Activated T-cell treated with anti-CD3 and anti-CD28 coated beads for 48 hours (primary cell): ENCODE results near the gene TMEM80.
"Not testable (repeated sequence)": the region's sequence is repeated elsewhere in the genome, so short reads cannot be mapped to it uniquely, and the experiment has no call there.

ENCODE experiments used
- DNase-seq: peaks from one replicate; pipeline ENCODE4 v3.0.0-alpha.2; 2020; ENCODE audit warnings: low read depth

Gene TMEM80

DNA sequence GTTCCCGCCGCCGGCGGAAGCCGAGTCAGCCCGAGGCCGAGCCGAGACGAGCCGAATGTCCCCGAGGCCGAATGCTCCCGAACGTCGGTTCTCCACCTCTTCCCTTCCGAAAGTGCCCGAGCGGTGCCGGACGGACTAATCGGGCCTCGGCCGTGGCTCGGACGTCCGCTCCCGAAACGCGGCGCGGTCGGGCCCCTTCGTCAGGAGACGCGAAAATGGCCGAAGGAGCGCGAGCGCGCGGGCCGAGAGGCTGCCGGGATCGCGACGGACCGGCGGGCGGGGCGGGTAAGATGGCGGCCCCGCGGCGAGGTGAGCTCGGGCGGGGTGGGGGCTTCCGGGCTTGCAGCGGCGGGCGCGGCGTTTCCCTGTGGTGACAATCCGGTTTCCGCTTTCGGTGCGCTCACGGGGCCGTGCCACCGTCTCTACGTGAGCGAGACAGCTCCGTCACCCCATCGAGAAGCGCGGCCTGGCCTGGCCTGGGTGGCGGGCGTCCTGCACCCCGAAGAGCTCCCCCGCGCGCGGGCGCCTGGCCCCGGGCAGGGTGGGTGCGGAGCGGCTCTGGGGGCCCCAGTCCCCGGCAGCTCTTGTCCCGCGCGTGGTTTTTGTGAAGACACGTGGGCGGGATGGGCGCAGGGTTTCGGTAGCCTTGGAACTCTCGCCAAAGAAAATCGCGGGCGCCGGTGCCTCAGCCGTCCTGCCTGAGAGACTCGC lies at the start of gene TMEM80:
TSS of gene TMEM80 (plus strand) at position 279 of the 711 bp plus-strand sequence. CDS start at position 291, 12 bp downstream.
- DNase-seq, result peak; percentile 99

DNA sequence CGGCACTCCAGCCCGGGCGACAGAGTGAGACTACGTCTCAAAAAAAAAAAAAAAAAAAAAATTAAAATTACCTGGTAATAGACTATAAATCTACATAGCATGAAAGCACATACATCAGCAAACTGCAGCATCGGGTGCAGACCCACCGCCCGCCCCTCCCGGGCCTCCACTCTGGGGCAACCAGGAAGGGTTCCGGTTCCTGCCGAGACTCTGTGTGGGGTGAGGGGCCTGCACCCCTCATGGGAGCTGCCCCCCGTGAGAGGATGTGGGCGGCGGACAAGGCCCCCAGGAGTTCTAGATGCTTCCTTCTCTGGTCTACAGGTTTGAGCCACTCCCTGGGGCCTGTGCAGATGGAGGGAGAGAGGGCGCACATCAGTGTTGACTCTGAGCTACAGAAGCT lies 49.4 kb upstream of the TMEM80 start:
- no peak for DNase-seq

DNA sequence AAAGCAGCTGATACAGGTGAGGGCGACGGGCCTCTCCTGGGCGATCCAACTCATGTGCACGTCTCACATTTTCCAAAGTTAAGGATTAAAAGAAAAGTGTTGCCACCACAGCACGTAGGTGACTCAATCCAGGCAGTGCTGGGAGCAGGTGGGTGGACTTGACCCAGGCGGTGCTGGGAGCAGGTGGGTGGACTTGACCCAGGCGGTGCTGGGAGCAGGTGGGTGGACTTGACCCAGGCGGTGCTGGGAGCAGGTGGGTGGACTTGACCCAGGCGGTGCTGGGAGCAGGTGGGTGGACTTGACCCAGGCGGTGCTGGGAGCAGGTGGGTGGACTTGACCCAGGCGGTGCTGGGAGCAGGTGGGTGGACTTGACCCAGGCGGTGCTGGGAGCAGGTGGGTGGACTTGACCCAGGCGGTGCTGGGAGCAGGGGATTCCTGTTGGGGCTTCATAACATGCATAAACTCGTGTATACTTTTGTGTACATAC lies 47.9 kb upstream of the TMEM80 start:
- not testable (repeated sequence) for DNase-seq

DNA sequence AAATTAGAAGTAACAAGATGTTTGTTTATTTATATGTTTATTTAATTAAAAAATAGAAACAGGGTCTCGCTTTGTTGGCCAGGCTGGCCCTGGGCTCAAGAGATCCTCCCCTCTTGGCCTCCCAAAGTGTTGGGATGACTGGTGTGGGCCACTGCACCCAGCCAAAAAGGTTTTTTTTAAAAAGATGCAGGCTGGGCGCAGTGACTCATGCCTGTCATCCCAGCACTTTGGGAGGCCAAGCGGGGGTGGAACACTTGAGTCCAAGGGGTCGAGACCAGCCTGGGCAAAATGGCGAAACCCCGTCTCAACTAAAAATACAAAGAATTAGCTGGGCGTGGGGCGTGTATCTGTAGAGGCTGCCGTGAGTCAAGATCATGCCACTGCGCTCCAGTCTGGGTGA lies 45.1 kb upstream of the TMEM80 start:
- no peak for DNase-seq

DNA sequence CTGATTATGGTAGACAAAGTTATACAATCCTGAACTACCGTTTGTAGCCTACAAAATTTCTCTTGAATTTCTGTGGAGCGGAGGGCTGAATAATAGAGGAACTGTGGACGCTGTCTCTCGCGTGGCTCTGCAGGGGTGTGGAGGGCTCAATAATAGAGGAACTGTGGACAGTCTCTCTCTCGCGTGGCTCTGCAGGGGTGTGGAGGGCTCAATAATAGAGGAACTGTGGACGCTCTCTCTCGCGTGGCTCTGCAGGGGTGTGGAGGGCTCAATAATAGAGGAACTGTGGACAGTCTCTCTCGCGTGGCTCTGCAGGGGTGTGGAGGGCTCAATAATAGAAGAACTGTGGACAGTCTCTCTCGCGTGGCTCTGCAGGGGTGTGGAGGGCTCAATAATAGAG lies 42.5 kb upstream of the TMEM80 start:
- not testable (repeated sequence) for DNase-seq

DNA sequence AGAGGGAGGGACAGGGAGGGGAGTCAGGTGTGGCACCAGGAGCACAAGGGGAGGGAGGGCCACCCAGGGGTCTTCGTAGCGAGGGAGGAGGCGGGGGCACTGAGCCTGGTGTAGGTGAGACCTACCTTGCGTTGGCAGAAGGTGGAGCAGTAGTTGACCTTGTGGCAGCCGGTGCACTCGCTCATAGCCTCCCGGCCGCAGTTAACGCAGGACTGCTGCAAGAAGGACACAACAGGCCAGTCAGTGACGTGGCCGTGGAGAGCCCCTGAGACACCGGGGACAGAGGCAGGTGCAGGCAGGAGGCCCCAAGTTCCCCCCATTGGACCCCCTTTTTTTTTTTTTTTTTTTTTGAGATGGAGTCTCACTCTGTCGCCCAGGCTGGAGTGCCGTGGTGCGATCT lies 41.8 kb upstream of the TMEM80 start:
- no peak for DNase-seq

DNA sequence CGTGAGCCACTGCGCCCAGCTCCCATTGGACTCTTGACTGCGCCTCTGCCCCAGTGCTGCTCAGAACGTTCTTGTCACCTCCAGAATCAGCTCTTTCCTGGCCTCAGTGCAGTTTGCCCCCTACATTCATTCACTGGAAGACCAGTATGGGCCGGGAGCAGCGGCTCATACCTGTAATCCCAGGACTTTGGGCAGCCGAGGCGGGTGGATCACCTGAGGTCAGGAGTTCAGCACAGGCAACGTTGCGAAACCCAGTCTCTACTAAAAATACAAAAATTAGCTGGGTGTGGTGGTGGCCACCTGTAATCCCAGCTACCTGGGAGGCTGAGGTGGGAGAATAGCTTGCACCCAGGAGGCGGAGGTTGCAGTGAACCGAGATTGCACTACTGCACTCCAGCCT lies 41.2 kb upstream of the TMEM80 start:
- not testable (repeated sequence) for DNase-seq

DNA sequence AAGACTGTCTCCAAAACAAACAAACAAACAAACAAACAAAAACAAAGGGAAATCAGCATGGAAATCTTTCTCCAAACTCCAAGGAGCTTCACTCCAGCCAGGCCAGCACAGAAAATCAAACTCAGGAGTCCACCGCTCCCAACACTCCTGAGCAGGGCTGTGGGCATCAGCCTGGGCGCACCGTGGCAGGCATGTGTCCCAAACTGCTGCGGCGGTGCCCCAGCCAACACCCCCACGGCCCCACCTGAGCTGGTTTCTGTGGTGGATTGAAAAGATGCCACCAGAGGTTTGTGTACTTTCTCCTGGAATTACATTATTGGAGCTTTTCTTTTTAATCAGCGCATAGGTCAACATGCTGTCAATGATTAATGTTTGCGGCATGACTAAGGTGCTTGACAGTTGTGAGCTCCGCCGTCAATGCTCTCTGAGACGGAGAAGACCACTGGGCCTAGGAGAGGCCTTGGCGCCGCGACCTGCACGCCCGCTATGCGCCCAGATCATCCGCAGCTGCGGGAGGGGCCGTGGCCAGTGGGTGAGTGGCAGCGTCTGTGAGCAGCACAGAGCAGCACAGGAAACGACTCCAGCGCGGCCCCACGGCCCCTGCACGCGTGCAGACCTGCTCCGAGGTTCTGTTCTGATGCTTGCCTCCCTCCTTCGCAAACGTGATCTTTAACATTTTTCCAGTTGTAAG lies 40.4 kb upstream of the TMEM80 start:
- no peak for DNase-seq

DNA sequence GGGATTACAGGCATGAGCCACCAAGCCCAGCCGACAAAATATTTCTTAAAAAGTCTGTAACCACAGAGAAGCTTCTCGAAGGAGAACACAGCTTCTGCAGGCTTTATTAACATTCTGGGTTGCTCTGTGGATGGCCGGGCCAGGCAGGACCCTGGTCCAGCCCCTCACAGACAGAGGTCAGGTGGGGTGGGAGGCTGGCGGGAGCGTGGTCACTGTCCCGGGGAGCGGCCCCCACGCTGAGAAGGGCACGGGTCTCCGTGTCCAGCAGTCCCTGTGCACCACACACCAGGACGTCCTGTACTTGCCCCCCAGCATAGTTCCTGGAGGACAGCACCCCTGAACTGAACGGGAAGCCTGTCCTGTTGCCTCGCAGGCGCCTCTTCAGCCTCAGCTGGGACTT lies 39.2 kb upstream of the TMEM80 start:
- DNase-seq, result no peak

DNA sequence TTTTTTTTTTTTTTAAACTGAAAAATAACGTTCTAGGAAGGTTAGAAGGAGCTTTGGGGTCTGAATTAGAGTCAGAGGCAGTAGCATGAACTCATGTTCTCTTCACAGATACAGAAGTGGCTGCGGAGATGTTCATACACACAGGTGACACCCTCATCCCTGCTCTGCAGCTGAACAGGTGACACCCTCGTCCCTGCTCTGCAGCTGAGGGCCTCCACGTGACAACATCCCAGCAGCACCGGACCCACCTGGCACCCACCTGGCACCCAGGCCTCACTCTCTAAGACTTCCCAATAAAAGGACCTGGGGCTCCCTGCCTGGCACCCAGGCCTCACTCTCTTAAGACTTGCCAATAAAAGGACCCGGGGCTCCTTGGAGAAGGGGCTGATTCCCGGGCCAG lies 38.8 kb upstream of the TMEM80 start:
- no peak for DNase-seq

DNA sequence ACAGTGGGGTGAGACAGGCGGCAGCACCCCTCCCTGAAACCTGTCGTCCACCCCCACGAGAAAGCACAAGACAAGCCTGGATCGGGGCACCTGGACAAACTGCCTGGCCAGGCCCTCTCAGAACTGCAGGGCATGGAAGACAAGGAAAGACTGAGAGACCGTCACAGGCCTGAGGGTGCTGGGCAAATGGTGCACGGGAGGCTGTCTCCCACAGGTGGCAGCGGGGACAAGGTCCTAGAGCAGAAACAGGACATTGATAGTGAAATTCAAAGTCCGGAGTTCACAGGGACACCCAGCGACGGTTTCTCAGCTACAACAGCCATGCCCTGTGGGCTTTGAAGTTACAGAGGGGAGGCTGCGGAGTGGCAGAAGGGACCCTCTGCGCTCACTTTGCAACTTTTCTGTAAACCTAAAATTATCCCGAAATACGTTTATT lies 37.9 kb upstream of the TMEM80 start:
- DNase-seq, result no peak

DNA sequence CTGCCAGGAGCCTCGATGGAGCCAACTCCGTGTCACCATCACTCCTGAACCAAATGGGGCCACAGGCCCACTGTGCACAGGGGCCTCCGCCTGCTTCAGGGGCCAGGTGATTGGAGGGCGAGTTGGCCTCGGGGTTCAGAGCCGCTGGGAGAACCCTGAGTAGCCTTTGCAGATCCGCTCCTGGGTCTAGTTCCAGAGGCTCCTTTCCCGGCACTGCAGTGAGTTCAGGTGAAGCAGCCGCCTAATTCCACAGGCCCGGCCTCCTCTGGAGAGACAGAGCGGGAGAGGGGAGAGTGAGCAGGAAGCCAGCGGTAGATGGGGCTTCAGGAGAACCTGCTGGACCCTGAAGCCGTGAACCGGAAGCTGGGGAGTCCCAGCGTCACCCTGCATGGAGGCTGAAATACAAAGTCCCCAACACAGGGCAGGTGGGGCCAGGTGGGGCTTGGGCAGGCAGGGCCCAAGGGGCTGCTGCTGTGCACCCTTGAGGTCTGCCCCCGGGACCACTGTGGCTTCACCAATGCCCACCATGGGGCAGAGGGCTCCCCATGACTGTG lies 36.0 kb upstream of the TMEM80 start:
- DNase-seq, result no peak

DNA sequence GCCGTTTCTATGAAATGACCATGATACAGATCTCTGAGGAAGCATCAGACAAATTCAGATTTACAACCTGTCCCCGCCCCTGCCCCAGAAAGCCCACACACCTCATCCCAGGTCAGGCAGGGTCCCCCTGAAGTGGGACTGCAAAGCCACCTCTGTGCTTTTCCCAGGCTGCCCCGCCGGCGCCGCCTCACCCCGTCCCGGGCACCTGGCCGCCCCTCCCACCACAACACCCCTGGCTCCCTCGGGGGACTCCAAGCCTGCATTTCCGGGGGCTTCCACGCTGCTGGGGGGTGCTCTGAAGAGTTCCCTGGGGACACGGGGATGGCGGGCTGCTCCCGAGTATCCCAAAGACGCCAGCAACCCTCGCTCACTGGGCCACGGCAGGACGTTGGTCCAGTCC lies 35.3 kb upstream of the TMEM80 start:
- DNase-seq, result no peak

DNA sequence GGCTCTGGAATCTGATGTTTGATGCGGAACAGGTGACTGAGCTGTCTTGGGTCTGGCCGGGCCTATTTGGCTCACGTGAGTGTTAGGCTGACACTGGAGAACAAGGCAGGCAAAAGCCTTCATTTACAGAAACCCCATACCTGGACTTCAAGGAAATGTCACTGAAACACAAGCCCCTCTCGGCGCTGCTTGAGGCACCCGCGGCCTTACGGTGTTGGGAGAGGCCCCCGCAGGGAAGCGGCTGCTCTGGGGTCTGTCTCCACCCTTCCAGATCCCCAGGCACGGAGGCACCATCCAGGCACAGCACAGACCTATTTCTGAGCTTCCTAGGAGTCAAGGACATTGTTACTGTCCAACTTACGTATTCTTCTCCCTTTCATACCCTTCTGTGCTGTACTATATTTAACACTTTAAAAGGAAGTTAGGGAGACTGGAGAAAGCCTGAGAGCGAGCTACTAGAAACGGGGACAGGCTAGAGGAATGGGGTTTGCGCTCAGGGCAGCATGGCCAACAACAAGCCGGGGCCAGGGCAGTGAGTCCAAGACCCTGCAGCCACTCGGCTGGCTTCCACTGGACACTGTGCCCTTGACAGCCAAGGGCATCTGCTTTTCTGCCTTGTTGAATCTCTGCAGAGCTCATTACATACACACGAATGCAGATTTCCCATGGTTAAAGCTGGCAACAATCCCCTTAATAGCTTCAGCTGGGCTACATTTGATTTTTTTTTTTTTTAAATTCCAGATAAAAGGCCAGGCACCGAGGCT lies 34.8 kb upstream of the TMEM80 start:
- DNase-seq, result no peak

DNA sequence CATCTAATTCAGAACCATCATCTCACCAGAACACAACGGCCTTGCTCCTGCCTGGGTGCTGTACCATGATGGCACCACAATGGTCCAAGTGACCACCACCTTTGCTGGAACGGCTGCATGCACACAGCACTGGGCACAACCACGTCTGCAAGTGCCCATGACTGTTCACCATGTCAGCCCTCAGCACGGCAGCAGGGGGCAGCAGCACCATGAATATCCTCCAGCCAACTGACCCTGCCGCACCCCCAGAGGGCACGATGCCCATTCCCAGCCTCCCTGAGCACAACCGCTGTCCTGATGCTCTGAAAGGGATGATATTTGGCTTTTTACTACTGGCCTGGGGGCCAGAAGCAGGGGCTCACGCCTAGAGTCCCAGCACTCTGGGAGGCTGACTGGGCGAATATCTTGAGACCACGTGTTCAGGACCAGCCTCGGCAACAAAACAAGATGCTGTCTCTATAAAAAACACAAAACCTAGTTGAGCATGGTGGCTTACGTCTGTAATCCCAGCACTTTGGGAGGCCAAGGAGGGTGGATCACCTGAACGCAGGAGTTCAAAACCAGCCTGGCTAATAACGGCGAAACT lies 32.8 kb upstream of the TMEM80 start:
- DNase-seq, result peak; percentile 42

DNA sequence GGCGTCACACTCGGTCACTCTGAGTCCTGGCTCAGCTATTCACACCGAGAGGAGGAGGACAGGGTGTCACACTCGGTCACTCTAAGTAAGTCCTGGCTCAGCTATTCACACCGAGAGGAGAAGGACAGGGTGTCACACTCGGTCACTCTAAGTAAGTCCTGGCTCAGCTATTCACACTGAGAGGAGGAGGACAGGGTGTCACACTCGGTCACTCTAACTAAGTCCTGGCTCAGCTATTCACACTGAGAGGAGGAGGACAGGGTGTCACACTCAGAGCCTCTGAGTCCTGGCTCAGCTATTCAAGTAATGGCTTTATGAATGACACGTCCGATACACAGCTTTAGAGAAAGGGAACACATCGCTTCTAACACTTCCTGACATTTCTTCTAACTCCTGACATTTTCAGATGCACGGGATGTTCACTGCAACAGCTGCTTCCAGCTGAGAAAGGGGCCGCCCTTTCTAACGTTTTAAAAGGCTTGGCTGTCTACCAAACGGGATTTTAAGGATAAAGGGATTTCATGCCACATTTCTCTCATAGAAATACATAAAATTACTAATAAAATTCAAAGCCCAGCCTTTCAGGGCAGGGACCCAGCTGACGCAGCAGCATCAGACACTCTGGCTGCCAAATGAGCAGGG lies 30.4 kb upstream of the TMEM80 start:
- DNase-seq, result no peak

DNA sequence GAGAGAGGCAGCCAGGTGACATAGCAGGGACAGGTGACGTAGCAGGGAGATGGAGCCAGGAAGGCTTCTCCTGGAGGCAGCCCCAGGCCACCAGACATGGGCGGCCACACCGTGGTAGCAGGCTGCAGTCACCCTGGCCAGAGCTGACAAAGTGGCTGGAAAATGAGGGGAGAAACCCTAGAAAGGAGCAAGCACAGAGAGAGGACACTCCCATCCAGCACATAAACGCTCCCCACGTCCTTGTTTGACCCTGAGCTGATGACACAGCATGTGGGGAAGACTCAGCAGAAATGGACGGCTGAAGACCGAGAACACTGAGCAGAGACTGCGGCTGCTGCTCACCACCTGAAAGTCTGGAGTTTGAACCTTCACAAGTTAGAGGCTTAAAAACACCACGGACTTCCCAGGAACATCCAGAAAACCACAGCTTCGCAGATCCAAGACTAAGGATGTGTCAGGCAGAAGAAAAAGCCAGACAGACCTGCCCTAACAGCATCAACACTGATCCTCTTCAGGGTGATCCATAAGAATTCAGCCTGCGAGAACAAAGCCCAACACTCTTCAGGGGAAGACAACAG lies 29.8 kb upstream of the TMEM80 start:
- no peak for DNase-seq

DNA sequence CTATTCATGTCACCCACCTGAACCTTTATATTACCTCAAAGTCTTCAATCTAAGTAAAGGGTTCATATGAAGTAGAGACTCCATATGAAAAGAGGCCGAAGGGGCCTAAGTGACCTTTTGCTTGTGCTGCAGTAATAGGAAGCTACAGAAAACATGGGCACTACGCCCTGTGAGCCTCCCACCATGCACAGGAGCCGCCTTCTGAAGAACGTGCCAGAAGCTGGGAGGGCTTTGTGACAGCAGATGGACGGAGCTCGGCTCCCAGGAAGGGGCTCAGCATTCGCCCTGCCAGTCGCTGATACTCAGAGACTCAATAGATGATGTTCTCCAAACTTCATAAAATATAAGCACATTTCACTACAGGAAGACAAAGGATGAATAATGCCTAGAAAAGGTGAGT lies 21.8 kb upstream of the TMEM80 start:
- no peak for DNase-seq

DNA sequence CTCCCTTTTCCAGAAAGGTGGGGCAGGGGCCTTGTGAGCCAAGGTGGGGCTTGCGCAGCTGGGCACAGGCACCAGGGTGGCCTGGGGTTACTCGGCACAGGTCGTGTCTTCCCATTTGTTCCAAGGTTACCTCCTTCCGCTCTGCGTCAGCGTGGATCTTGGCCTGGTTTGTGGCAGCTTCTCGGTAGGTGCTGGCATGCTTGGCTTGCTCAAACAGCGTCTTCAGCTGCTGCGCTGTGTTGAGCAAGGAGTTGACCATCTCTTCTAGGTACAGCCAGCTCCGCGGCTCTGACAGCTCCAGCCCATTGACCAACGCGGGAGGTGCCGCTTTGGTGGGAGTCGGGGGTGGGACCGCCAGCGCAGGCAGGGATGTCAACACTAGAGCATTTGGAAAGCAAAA lies 21.2 kb upstream of the TMEM80 start:
- no peak for DNase-seq

DNA sequence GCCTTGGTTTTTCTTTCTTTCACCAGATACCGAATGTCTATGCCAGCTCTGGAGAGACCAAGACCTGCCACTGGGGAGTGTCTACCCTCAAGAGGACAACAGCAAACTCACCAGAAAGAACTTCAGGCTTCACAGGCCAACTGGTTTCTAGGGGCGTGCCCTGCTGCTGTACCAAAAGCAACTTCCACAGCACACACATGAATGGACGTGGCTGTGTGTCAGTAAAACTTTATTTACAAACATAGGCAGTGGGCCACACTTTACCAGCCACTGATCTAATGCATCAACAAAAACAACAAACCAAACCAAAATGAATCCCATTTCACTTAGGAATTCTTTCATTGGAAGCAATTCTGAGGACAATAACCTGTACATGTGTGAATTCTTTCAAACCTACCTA lies 17.3 kb upstream of the TMEM80 start:
- DNase-seq, result no peak
